Fibroblast of the conjunctiva (primary cell): ENCODE data around the gene GAS2L3.
A peak's percentile ranks its signal among the peaks of the same experiment; 100 is the strongest.
"Not testable (repeated sequence)": the region's sequence is repeated elsewhere in the genome, so short reads cannot be mapped to it uniquely, and the experiment has no call there.

Experiments used
- DNase-seq: peaks from one replicate; pipeline ENCODE4 v3.0.0-alpha.2; 2010; ENCODE audit warnings: low read depth

The GAS2L3 gene

DNA sequence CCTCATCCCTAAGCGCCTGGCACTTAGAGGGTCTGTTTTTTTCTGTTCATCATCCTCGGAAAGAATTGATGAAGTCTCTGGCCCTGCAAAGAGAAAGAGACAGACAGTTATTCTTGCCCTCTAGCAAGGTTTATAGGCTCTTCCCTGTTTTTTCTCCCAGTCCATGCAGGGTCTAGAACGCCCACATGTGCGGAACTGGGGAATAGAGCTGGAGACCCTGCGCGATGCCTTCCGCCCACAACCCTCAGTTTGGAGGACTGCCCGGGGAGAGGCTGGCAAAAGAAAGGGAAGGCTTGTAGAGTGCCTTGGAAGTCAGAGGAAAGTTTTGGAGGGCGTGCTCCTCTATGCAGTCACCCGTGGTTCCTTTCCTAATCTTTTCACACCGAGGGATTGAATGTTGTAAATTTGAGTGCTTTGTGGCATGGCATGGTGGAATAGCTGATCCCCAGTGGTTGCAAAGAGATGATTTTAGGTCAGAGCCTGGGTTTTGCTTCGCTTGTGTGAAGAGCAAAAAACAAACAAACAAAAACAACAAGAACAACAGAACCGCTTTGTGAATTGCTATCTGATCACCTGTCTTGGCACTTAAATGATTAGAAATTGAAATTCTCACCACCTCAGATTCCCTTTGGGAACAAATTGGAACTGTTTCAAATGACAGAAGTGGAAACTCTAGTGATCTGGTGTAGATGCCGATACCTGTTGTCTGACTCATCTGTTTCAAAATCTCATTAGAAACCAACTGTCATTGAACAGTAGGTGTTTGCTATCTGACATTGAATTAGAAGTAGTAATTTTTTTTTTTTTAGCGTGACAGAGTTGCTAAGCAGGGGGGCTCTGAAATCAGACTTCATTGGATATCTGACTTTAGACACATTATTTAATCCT lies 947 bp downstream of the GAS2L3 start:
- DNase-seq, result no peak

- peak; percentile 64 for DNase-seq
These were observed 3.0 kb downstream of the GAS2L3 start for GRCh38 chr12:100576331-100577036.

DNA sequence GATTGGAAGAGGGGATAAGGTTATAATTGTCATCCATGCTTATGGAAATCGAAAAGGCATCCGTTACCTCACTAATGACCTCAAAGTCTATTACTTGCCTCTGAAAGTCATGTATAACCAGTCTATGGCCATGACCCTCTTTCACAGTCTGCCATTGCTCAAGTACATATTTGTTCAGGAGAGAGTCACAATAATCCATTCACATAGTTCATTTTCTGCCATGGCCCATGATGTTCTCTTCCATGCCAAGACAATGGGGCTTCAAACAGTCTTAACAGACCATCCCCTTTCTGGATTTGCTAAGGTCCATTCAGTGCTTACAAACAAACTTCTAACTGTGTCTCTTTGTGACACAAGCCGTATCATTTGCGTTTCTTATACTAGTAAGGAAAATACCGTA lies 5.4 kb downstream of the GAS2L3 start:
- no peak for DNase-seq

GRCh38 chr12:100579844-100580243 lies 6.4 kb downstream of the GAS2L3 start:
- no peak for DNase-seq

DNA sequence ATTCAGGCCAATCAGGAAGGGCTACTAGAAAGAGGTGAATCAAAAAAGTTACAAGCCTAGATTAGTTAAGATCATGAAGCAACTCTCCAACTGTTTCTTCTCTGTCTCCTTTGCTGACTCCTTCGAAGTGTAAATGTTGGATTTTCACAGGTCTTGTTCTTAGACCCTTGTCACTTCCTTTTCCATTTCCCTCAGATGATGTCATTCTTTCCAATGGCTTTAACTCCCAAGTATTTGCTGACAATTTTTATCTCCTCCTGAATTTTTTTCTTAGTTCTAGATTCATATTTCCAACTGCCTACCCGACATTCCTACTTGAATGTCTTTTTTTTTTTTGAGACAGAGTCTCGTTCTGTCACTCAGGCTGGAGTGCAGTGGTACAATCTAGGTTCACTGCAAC lies 10.8 kb downstream of the GAS2L3 start:
- DNase-seq, result no peak

GRCh38 chr12:100591979-100592378 lies 18.5 kb downstream of the GAS2L3 start:
- DNase-seq, result no peak

DNA sequence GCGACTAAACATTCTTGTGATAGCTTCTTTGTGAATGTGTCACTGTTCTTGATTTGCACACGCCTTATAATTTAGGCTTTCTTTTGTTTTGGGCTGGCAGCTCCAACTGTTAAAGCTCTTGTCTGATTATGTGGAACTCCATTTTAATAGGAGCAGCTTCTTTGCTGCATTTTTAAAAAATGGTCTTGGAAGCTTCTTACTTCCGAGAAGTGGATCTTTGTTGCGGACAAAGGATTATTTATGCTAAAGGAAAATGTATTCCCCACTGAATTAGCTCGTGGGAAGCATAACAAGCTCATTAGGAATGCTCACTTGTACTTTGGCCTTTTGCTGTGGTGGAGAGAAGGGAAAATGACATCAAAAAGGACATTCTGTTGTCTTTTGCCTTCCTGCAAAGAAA lies 20.0 kb downstream of the GAS2L3 start:
- no peak for DNase-seq

DNA sequence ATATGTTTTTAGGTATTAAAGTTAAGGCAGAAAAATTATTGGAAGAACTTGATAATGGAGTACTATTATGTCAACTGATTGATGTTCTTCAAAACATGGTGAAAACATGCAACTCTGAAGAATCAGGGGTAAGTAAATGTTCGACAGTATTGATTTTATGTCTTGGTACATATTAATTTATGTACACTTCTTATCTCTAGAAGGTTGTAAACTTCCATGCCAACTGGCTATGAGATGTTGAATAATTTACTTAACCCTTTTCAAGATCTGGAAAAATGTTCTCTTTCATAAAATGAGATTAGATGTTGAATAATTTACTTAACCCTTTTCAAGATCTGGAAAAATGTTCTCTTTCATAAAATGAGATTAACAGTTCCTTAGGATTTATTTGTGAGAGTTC lies 28.1 kb downstream of the GAS2L3 start:
- DNase-seq, result no peak

- DNase-seq, result not testable (repeated sequence)
These were observed 29.5 kb downstream of the GAS2L3 start for GRCh38 chr12:100602997-100603396.

DNA sequence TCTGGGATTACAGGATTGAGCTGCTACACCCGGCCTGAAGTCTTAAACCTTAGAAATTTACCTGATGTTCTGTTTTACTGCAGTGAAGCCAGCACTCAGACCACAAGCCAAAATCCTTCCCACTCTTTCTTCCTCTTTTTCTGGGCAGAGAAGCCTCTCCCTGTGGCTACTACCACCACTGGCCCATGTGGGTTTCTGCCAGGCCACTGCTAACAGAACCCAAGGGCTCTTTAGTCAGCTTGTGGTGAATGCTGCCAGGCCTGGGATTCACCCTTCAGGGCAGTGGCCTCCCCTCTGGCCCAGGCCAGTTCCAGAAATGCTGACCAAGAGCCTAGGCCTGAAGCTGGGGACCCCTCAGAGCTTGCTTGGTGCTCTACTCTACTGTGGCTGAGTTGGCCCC lies 35.3 kb downstream of the GAS2L3 start:
- DNase-seq, result no peak

- no peak for DNase-seq
These were observed 37.4 kb downstream of the GAS2L3 start for GRCh38 chr12:100610666-100611430.

GRCh38 chr12:100612606-100613005 lies 39.1 kb downstream of the GAS2L3 start:
- DNase-seq, result no peak

- no peak for DNase-seq
These were observed 51.1 kb downstream of the GAS2L3 start for GRCh38 chr12:100624571-100624970.

GRCh38 chr12:100632445-100632892 lies 59.0 kb downstream of the GAS2L3 start:
- DNase-seq, result no peak

- DNase-seq, result not testable (repeated sequence)
These were observed 59.8 kb downstream of the GAS2L3 start for GRCh38 chr12:100633082-100633785.

DNA sequence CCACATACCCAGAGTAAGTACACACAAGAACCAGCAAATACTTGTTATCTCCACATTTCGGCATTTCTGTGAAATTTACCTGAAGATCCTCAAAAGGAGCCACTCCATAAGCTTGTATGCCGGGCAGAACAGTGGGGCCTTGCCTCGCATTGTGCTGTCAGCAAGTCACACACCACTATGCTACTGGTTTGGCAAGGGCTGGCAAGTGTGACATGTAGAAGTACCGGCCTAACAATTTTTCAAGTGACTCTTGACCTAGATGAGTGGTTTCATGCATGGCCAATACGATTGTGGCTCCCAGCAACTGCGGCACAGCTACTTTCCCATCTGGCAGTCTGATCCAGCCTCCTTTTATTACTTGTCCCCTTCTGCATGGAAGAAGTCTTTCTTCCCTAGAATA lies 69.8 kb downstream of the GAS2L3 start:
- DNase-seq, result no peak

- DNase-seq, result no peak
These were observed 73.4 kb downstream of the GAS2L3 start for GRCh38 chr12:100646896-100647295.

- DNase-seq, result no peak
These were observed 77.6 kb downstream of the GAS2L3 start for GRCh38 chr12:100651108-100651507.

DNA sequence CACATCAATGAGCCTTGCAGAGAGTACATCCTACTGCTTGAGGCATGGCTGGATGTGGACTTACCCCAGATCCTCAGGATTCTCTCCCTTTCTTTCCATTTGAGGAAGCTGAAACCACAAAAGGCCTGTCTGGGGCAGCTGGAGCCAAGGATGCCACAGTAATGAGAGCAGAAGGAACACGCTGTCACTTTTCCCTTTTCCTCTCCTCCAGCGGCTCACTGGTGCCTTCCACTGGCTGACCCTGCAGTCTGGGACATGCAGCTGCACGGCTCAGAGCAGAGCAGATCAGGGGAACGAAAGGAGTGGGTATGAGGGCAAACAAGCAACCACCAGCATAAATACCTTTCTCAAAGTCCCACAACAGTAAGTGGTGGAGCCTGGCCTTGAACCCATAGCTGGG lies 78.2 kb downstream of the GAS2L3 start:
- no peak for DNase-seq

GRCh38 chr12:100652488-100652887 lies 79.0 kb downstream of the GAS2L3 start:
- DNase-seq, result no peak

GRCh38 chr12:100656141-100656540 lies 82.7 kb downstream of the GAS2L3 start:
- DNase-seq, result no peak

GRCh38 chr12:100656856-100657255 lies 83.4 kb downstream of the GAS2L3 start:
- no peak for DNase-seq
